Mammary epithelial cell (primary cell): ENCODE data around the gene C10orf105.

Experiments
- EZH2 ChIP-seq: IDR thresholded peaks from 2 replicates; pipeline ENCODE4 v1.6.1; 2012; ENCODE audit warnings: low read length, inconsistent platforms, borderline replicate concordance
- TF ChIP-seq, protein P1 (sequence below), 2 donors: IDR thresholded peaks in 1 of 2; conservative IDR thresholded peaks in 1 of 2; 2 replicates each; pipeline ENCODE4 v1.5.1; 2011 to 2012; ENCODE audit warnings: inconsistent platforms in 2 of 2, low read length in 2 of 2, mild to moderate bottlenecking in 2 of 2, control low read depth in 1 of 2, low read depth in 1 of 2; ENCODE audit not compliant: insufficient read depth in 1 of 2; ENCODE audit errors: extremely low read depth in 1 of 2

DNA sequence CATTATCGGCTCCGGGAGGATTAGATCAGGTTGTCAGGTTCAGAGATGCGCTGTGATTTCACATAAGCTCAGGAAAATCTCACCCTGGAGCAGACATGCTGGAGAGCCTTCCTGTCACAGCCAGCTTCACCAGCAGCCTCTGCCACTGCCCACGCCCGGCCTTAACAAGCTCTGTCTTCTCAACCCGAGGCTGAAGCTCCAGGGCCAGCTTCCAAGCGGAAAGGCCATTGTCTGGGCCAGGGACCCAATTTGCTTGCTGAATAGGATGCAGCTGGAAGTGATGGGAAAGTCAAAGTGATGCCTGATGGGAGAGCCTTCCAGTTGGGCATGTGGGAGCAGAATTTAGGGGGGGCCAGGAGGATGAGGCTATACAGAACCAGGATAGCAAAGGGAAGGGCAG is 36.3 kb downstream of the C10orf105 start:
- TF ChIP-seq, protein P1, sequence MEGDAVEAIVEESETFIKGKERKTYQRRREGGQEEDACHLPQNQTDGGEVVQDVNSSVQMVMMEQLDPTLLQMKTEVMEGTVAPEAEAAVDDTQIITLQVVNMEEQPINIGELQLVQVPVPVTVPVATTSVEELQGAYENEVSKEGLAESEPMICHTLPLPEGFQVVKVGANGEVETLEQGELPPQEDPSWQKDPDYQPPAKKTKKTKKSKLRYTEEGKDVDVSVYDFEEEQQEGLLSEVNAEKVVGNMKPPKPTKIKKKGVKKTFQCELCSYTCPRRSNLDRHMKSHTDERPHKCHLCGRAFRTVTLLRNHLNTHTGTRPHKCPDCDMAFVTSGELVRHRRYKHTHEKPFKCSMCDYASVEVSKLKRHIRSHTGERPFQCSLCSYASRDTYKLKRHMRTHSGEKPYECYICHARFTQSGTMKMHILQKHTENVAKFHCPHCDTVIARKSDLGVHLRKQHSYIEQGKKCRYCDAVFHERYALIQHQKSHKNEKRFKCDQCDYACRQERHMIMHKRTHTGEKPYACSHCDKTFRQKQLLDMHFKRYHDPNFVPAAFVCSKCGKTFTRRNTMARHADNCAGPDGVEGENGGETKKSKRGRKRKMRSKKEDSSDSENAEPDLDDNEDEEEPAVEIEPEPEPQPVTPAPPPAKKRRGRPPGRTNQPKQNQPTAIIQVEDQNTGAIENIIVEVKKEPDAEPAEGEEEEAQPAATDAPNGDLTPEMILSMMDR (conservative IDR thresholded peaks at IDR 0.05 in 1 of 2, IDR thresholded peaks at IDR 0.05 in 1 of 2; ENCODE audit: extremely low read depth in 1 of 2, insufficient read depth in 1 of 2, low read depth in 1 of 2, low read length in 2 of 2): no peak
- no peak for TF ChIP-seq EZH2
